GM23338 (cell line): Measurements from ENCODE around the gene PIM3. TPM values are rescaled to one million over a fixed set of nuclear protein-coding genes. Genes with fewer than 3 reads are reported as not detected.
A peak's percentile ranks its signal among the peaks of the same experiment; 100 is the strongest.

Experiments used
- ATAC-seq: fragments of 200-7000 bp; cut with Tn5 transposase; 3 replicates; pipeline ENCODE4 v1.9.1; 2020
- DNase-seq: peaks from one replicate; pipeline ENCODE4 v3.0.0-alpha.2; 2015; ENCODE audit warnings: low spot score
- H2AFZ ChIP-seq: fragments of 200-600 bp; sonication (generic); 2 replicates; pipeline ENCODE4 v1.8.0; 2016; ENCODE audit warnings: antibody characterized with exemption, mild to moderate bottlenecking, moderate library complexity
- H3F3A ChIP-seq: fragments of 200-600 bp; sonication (generic); replicated peaks from 2 replicates; pipeline ENCODE4 v1.8.0; 2017; ENCODE audit warnings: antibody characterized with exemption, mixed run types, low read depth
- H3K27ac ChIP-seq: fragments of 200-600 bp; sonication (generic); 2 replicates; pipeline ENCODE4 v1.6.1; 2016; ENCODE audit warnings: low read depth
- H3K27me3 ChIP-seq: fragments of 200-600 bp; sonication (generic); 2 replicates; pipeline ENCODE4 v1.8.0; 2016; ENCODE audit warnings: mild to moderate bottlenecking, mixed run types, moderate library complexity; ENCODE audit not compliant: insufficient read depth
- H3K36me3 ChIP-seq: fragments of 200-600 bp; sonication (generic); 2 replicates; pipeline ENCODE4 v1.8.0; 2016; ENCODE audit warnings: mild to moderate bottlenecking; ENCODE audit not compliant: insufficient read depth
- H3K4me1 ChIP-seq: fragments of 200-600 bp; sonication (generic); 2 replicates; pipeline ENCODE4 v1.8.0; 2016; ENCODE audit warnings: mild to moderate bottlenecking, moderate library complexity; ENCODE audit not compliant: insufficient read depth
- H3K4me2 ChIP-seq: fragments of 200-600 bp; sonication (generic); 2 replicates; pipeline ENCODE4 v1.7.1; 2017; ENCODE audit warnings: mixed run types
- H3K4me3 ChIP-seq: fragments of 200-600 bp; sonication (generic); 2 replicates; pipeline ENCODE4 v1.6.1; 2016; ENCODE audit warnings: mixed run types
- H3K79me2 ChIP-seq: fragments of 200-600 bp; sonication (generic); replicated peaks from 2 replicates; pipeline ENCODE4 v1.8.0; 2017; ENCODE audit warnings: mild to moderate bottlenecking; ENCODE audit not compliant: insufficient read depth
- H3K9me2 ChIP-seq: fragments of 200-600 bp; sonication (generic); 2 replicates; pipeline ENCODE4 v1.8.0; 2017; ENCODE audit not compliant: insufficient read depth
- H4K20me1 ChIP-seq: fragments of 200-600 bp; sonication (generic); replicated peaks from 2 replicates; pipeline ENCODE4 v1.8.0; 2017; ENCODE audit warnings: mild to moderate bottlenecking; ENCODE audit not compliant: insufficient read depth
- H3K27ac Mint-ChIP-seq: 2 replicates; pipeline ENCODE4 v1.8.0; 2020; ENCODE audit warnings: inconsistent platforms, mild to moderate bottlenecking, moderate library complexity, mixed read lengths
- H3K27me3 Mint-ChIP-seq: 3 replicates; pipeline ENCODE4 v1.8.0; 2022; ENCODE audit warnings: low read depth, mild to moderate bottlenecking, moderate library complexity, mixed read lengths, inconsistent platforms; ENCODE audit not compliant: insufficient read depth, poor library complexity
- H3K36me3 Mint-ChIP-seq: 3 replicates; pipeline ENCODE4 v1.8.0; 2021; ENCODE audit warnings: low read depth, mild to moderate bottlenecking, inconsistent platforms, moderate library complexity, mixed read lengths
- H3K4me1 Mint-ChIP-seq: 3 replicates; pipeline ENCODE4 v1.8.0; 2020; ENCODE audit warnings: mild to moderate bottlenecking, inconsistent platforms, mixed read lengths
- H3K4me3 Mint-ChIP-seq: 3 replicates; pipeline ENCODE4 v1.8.0; 2021; ENCODE audit warnings: moderate library complexity, mild to moderate bottlenecking, inconsistent platforms, mixed read lengths
- H3K9me3 Mint-ChIP-seq: 3 replicates; pipeline ENCODE4 v1.8.0; 2020; ENCODE audit warnings: moderate library complexity, mild to moderate bottlenecking, inconsistent platforms, mixed read lengths
- CREB1 ChIP-seq: fragments of 250-450 bp; sonication (Bioruptor Pico); IDR thresholded peaks from 2 replicates; pipeline ENCODE4 v1.5.0; 2020; ENCODE audit warnings: low read depth, mild to moderate bottlenecking, moderate library complexity
- CTCF ChIP-seq, 2 experiments: fragments of 200-600 bp in 1 of 2; sonication (generic) in 1 of 2; conservative IDR thresholded peaks; 2 replicates each; pipeline versions ENCODE4 v1.5.1 to v1.6.1; 2016 to 2017; ENCODE audit warnings: antibody characterized with exemption in 2 of 2, low read depth in 2 of 2, mild to moderate bottlenecking in 2 of 2, moderate library complexity in 1 of 2
- ETS1 ChIP-seq: IDR thresholded peaks from 2 replicates; pipeline ENCODE4 v1.6.1; 2016; ENCODE audit warnings: antibody characterized with exemption
- EZH2 ChIP-seq: fragments of 200-600 bp; sonication (generic); IDR thresholded peaks from one replicate; pipeline ENCODE4 v1.8.0; 2017; ENCODE audit warnings: antibody characterized with exemption, mild to moderate bottlenecking, low read depth; ENCODE audit not compliant: unreplicated experiment
- EZH2phosphoT487 ChIP-seq: fragments of 200-600 bp; sonication (generic); IDR thresholded peaks from one replicate; pipeline ENCODE4 v1.8.1; 2018; ENCODE audit warnings: antibody characterized with exemption; ENCODE audit not compliant: unreplicated experiment
- JUNB ChIP-seq: IDR thresholded peaks from one replicate; pipeline ENCODE4 v1.6.1; 2016; ENCODE audit warnings: antibody characterized with exemption; ENCODE audit not compliant: unreplicated experiment
- NANOG ChIP-seq: IDR thresholded peaks from 2 replicates; pipeline ENCODE4 v1.6.1; 2016; ENCODE audit warnings: antibody characterized with exemption, borderline replicate concordance
- POLR2AphosphoS5 ChIP-seq: IDR thresholded peaks from 2 replicates; pipeline ENCODE4 v1.6.1; 2016; ENCODE audit warnings: antibody characterized with exemption, low read depth
- STAT1 ChIP-seq: IDR thresholded peaks from one replicate; pipeline ENCODE4 v1.6.1; 2016; ENCODE audit warnings: antibody characterized with exemption; ENCODE audit not compliant: unreplicated experiment
- ZNF114 ChIP-seq: fragments of 250-450 bp; sonication (Bioruptor Pico); IDR thresholded peaks from 2 replicates; pipeline ENCODE4 v1.5.0; 2020; ENCODE audit warnings: mild to moderate bottlenecking, moderate library complexity
- ZNF331 ChIP-seq: fragments of 250-450 bp; sonication (Bioruptor Pico); IDR thresholded peaks from 2 replicates; pipeline ENCODE4 v1.5.0; 2020; ENCODE audit warnings: low read depth, mild to moderate bottlenecking, moderate library complexity
- polyA plus RNA-seq: library from polyadenylated mRNA; unstranded; fragments of >200 nt; fragmentation: Nextera tagmentation; extraction: Ambion mirVana; gene quantifications from 2 replicates; pipeline ENCODE4 v1.2.1, GENCODE V29; 2016
- total RNA-seq: library from RNA; depleted of rRNA; stranded (reverse); fragments of >200 nt; shearing (Covaris generic); gene quantifications from 2 replicates; pipeline ENCODE4 v1.2.3, GENCODE V29; 2014
- TF ChIP-seq, protein P1 (sequence below): IDR thresholded peaks from one replicate; pipeline ENCODE4 v1.6.1; 2018; ENCODE audit warnings: antibody characterized with exemption; ENCODE audit not compliant: unreplicated experiment
- TF ChIP-seq, protein P2 (sequence below): fragments of 250-450 bp; sonication (Bioruptor Pico); IDR thresholded peaks from 2 replicates; pipeline ENCODE4 v1.5.0; 2020; ENCODE audit warnings: mild to moderate bottlenecking, moderate library complexity

The PIM3 gene
- total and polyA plus RNA-seq, 2 experiments from 2014 or later: 17.7 to 37.3 TPM

DNA sequence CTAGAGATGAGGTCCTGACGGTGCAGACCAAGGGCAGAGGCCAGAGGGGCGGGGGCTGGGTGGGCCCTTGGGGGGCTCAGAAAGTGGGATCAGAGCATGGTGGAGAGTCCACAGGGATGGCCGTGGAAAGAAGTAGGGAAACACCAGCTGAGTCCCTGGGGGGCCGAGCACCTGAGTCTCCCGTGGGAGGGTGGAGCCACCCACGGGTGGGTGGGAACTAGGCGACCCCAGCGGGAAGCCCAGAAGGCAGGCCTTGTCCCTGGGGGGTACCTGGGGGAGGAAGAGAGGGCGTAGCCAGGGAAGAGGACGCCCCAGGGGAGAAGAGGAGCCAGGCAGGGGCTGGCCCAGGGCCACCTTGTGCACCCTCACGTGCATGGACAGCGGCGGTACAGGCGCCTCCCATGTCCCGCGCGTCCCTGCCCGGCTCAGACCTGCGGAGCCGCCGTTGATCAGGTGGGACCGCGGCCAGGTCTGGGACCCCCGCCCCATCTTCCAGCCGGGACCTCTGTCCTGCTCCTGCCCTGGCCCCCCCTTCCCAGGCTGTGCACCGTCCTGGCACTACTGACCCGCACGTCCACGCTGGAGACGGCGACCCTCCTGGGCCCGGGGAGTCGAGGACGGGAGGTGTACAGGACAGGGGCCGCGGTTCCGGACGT is 31.9 kb upstream of the PIM3 start:
- H3K36me3 Mint-ChIP-seq: peaks cover 2% of the 10 kb centered on the region; the same call in 1 of the 3 replicates
- H3K4me1 ChIP-seq: no peaks in the 10 kb centered on the region; the same call in 1 of the 2 replicates
- peaks cover 21% of the 10 kb centered on the region for H3K27me3 Mint-ChIP-seq
- H3K4me1 Mint-ChIP-seq: peaks cover 13% of the 10 kb centered on the region
- peaks cover 9% of the 10 kb centered on the region for H3K27me3 ChIP-seq
- no peaks in the 10 kb centered on the region for H4K20me1 ChIP-seq
- no peaks in the 10 kb centered on the region; the same call in 1 of the 2 replicates for H3F3A ChIP-seq
- ATAC-seq: peak; percentile 33
- H3K4me3 Mint-ChIP-seq: no peak overlapping the region
- H3K79me2 ChIP-seq: no peaks in the 10 kb centered on the region
- H3K36me3 ChIP-seq: no peaks in the 10 kb centered on the region
- no peak overlapping the region for H3K27ac Mint-ChIP-seq
- H3K9me2 ChIP-seq: no peaks in the 10 kb centered on the region
- H3K9me3 Mint-ChIP-seq: no peaks in the 10 kb centered on the region
- no peak overlapping the region for H2AFZ ChIP-seq
- H3K4me3 ChIP-seq: peak overlapping the region; percentile 41; the same call in 1 of the 2 replicates
- H3K4me2 ChIP-seq: peak overlapping the region; percentile 66
- peak; percentile 52 for DNase-seq
- TF ChIP-seq CREB1 (CRISPR knock-in tag): no peak
- TF ChIP-seq EZH2phosphoT487: no peak
- TF ChIP-seq, protein P1, sequence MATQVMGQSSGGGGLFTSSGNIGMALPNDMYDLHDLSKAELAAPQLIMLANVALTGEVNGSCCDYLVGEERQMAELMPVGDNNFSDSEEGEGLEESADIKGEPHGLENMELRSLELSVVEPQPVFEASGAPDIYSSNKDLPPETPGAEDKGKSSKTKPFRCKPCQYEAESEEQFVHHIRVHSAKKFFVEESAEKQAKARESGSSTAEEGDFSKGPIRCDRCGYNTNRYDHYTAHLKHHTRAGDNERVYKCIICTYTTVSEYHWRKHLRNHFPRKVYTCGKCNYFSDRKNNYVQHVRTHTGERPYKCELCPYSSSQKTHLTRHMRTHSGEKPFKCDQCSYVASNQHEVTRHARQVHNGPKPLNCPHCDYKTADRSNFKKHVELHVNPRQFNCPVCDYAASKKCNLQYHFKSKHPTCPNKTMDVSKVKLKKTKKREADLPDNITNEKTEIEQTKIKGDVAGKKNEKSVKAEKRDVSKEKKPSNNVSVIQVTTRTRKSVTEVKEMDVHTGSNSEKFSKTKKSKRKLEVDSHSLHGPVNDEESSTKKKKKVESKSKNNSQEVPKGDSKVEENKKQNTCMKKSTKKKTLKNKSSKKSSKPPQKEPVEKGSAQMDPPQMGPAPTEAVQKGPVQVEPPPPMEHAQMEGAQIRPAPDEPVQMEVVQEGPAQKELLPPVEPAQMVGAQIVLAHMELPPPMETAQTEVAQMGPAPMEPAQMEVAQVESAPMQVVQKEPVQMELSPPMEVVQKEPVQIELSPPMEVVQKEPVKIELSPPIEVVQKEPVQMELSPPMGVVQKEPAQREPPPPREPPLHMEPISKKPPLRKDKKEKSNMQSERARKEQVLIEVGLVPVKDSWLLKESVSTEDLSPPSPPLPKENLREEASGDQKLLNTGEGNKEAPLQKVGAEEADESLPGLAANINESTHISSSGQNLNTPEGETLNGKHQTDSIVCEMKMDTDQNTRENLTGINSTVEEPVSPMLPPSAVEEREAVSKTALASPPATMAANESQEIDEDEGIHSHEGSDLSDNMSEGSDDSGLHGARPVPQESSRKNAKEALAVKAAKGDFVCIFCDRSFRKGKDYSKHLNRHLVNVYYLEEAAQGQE: no peak
- no peak for TF ChIP-seq CTCF (conservative IDR thresholded peaks at IDR 0.05; ENCODE audit: low read depth in 2 of 2)
- TF ChIP-seq POLR2AphosphoS5: no peak
- TF ChIP-seq, protein P2, sequence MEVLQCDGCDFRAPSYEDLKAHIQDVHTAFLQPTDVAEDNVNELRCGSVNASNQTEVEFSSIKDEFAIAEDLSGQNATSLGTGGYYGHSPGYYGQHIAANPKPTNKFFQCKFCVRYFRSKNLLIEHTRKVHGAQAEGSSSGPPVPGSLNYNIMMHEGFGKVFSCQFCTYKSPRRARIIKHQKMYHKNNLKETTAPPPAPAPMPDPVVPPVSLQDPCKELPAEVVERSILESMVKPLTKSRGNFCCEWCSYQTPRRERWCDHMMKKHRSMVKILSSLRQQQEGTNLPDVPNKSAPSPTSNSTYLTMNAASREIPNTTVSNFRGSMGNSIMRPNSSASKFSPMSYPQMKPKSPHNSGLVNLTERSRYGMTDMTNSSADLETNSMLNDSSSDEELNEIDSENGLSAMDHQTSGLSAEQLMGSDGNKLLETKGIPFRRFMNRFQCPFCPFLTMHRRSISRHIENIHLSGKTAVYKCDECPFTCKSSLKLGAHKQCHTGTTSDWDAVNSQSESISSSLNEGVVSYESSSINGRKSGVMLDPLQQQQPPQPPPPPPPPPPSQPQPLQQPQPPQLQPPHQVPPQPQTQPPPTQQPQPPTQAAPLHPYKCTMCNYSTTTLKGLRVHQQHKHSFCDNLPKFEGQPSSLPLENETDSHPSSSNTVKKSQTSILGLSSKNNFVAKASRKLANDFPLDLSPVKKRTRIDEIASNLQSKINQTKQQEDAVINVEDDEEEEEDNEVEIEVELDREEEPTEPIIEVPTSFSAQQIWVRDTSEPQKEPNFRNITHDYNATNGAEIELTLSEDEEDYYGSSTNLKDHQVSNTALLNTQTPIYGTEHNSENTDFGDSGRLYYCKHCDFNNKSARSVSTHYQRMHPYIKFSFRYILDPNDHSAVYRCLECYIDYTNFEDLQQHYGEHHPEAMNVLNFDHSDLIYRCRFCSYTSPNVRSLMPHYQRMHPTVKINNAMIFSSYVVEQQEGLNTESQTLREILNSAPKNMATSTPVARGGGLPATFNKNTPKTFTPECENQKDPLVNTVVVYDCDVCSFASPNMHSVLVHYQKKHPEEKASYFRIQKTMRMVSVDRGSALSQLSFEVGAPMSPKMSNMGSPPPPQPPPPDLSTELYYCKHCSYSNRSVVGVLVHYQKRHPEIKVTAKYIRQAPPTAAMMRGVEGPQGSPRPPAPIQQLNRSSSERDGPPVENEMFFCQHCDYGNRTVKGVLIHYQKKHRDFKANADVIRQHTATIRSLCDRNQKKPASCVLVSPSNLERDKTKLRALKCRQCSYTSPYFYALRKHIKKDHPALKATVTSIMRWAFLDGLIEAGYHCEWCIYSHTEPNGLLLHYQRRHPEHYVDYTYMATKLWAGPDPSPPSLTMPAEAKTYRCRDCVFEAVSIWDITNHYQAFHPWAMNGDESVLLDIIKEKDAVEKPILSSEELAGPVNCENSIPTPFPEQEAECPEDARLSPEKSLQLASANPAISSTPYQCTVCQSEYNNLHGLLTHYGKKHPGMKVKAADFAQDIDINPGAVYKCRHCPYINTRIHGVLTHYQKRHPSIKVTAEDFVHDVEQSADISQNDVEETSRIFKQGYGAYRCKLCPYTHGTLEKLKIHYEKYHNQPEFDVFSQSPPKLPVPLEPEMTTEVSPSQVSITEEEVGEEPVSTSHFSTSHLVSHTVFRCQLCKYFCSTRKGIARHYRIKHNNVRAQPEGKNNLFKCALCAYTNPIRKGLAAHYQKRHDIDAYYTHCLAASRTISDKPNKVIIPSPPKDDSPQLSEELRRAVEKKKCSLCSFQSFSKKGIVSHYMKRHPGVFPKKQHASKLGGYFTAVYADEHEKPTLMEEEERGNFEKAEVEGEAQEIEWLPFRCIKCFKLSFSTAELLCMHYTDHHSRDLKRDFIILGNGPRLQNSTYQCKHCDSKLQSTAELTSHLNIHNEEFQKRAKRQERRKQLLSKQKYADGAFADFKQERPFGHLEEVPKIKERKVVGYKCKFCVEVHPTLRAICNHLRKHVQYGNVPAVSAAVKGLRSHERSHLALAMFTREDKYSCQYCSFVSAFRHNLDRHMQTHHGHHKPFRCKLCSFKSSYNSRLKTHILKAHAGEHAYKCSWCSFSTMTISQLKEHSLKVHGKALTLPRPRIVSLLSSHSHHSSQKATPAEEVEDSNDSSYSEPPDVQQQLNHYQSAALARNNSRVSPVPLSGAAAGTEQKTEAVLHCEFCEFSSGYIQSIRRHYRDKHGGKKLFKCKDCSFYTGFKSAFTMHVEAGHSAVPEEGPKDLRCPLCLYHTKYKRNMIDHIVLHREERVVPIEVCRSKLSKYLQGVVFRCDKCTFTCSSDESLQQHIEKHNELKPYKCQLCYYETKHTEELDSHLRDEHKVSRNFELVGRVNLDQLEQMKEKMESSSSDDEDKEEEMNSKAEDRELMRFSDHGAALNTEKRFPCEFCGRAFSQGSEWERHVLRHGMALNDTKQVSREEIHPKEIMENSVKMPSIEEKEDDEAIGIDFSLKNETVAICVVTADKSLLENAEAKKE (CRISPR knock-in tag): no peak
- TF ChIP-seq NANOG: no peak
- no peak for TF ChIP-seq JUNB
- TF ChIP-seq ZNF331 (CRISPR knock-in tag): no peak
- TF ChIP-seq ETS1: no peak
- no peak for TF ChIP-seq STAT1
- TF ChIP-seq ZNF114 (CRISPR knock-in tag): no peak
- TF ChIP-seq EZH2: no peak
- no peak overlapping the region for H3K27ac ChIP-seq
